ENCODE data around the gene FILIP1L. TPM values are rescaled to one million over a fixed set of nuclear protein-coding genes. Genes with fewer than 3 reads are reported as not detected.
A peak's percentile ranks its signal among the peaks of the same experiment; 100 is the strongest.

FILIP1L gene
- total and polyA plus RNA-seq, 2 of the 13 experiments (the other 11 are each of a cell fraction or from before 2014, with no cell fraction given) = 8.1 to 187 TPM

DNA sequence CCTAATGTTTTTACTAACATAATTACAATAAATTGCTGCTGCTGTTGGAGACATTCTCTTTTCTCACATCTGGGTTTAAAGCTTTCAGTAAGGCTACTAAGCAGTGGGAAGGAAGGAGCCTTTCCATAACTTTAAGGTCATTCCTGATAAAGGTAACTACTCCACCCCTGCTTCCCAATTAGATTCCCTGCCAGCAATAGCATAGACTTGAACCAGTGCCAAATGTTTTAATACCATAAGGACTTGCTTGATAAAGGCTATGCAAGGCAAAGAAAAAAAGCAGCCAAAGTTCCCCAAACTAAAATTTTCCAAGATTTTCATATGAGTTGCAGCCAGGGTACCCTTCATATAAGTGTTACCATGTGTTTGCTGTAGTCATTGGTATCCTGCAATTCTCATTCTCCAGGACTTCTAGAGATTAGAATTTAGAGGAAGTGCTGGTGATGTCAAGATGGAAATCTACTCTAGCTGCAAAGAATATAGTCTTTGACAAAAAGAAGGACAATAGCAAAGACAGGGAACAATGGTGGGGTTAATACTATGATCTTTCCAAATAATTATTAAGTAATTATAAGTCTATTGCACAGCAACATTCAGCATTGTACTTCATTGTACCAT, 106.1 kb downstream of the FILIP1L start (continued):
- TF ChIP-seq, protein P1, sequence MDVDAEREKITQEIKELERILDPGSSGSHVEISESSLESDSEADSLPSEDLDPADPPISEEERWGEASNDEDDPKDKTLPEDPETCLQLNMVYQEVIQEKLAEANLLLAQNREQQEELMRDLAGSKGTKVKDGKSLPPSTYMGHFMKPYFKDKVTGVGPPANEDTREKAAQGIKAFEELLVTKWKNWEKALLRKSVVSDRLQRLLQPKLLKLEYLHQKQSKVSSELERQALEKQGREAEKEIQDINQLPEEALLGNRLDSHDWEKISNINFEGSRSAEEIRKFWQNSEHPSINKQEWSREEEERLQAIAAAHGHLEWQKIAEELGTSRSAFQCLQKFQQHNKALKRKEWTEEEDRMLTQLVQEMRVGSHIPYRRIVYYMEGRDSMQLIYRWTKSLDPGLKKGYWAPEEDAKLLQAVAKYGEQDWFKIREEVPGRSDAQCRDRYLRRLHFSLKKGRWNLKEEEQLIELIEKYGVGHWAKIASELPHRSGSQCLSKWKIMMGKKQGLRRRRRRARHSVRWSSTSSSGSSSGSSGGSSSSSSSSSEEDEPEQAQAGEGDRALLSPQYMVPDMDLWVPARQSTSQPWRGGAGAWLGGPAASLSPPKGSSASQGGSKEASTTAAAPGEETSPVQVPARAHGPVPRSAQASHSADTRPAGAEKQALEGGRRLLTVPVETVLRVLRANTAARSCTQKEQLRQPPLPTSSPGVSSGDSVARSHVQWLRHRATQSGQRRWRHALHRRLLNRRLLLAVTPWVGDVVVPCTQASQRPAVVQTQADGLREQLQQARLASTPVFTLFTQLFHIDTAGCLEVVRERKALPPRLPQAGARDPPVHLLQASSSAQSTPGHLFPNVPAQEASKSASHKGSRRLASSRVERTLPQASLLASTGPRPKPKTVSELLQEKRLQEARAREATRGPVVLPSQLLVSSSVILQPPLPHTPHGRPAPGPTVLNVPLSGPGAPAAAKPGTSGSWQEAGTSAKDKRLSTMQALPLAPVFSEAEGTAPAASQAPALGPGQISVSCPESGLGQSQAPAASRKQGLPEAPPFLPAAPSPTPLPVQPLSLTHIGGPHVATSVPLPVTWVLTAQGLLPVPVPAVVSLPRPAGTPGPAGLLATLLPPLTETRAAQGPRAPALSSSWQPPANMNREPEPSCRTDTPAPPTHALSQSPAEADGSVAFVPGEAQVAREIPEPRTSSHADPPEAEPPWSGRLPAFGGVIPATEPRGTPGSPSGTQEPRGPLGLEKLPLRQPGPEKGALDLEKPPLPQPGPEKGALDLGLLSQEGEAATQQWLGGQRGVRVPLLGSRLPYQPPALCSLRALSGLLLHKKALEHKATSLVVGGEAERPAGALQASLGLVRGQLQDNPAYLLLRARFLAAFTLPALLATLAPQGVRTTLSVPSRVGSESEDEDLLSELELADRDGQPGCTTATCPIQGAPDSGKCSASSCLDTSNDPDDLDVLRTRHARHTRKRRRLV (CRISPR knock-in tag; IDR thresholded peaks at IDR 0.05) = no peak
- TF ChIP-seq ZKSCAN8 (CRISPR knock-in tag; IDR thresholded peaks at IDR 0.05; ENCODE audit: borderline replicate concordance) = no peak

DNA sequence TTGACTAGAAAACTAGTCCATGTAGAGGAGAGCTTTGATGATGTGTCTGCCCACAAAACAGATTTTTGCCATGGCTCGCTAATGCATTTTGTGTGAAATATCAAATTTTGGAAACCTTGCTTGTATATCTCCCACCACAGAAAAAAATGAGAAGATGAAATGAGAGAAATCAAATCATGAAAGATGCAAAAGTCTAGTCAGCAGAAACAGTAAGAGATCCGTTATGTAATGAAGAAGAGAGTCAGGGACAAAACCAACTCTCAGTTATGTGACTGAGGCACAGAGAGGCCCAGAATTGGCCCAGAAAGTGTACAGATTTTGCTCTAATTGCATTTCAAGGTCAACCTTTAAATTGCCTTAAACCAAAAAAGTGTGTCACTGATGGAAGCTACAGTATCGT, 107.0 kb downstream of the FILIP1L start:
- Histone ChIP-seq H3K79me2 (ENCODE audit: insufficient read depth, low read length) (no peaks in the 10 kb centered on the region), H3K9ac (ENCODE audit: insufficient read depth, low read depth, low read length) (no peak overlapping the region), H3K27me3 (ENCODE audit: control insufficient read depth in 1 of 2, insufficient read depth in 2 of 2, low read length in 2 of 2) (no peaks in the 10 kb centered on the region), H3K27ac (ENCODE audit: extremely low read length, insufficient read depth, low read length) (no peak overlapping the region), H3K9me3 (ENCODE audit: low read length) (no peaks in the 10 kb centered on the region), H4K20me1 (ENCODE audit: insufficient read depth, low read length) (no peaks in the 10 kb centered on the region), H3K4me1 (ENCODE audit: insufficient read depth, low read length) (peaks cover 38% of the 10 kb centered on the region), H3K36me3 (replicated peaks in 1 of 2; ENCODE audit: control insufficient read depth in 1 of 2, insufficient read depth in 2 of 2, low read length in 2 of 2) (no peaks in the 10 kb centered on the region), H2AFZ (ENCODE audit: low read length) (no peak overlapping the region), H3K4me3 (replicated peaks in 1 of 3; ENCODE audit: insufficient read depth in 1 of 3, low read depth in 2 of 3, low read length in 3 of 3) (no peak overlapping the region), H3K4me2 (ENCODE audit: low read depth, low read length) (no peak overlapping the region)
- ChIA-PET POLR2A (interaction anchor here (0.7 kb wide), 1 partner anchor 253 kb away, joined by 3 read pairs; no protein-coding TSS in a partner anchor), CTCF (ENCODE audit: low intra/inter-chr PET ratio, low total read pairs) (no interaction called here)
- WGBS (ENCODE audit: low lambda C conversion rate) = 98% methylated on average over 3 of the region's 3 CpGs
- DNase-seq (ENCODE audit: low spot score) (no peak), ATAC-seq (no peak), FAIRE-seq (no peak)
- intact Hi-C loops (cut with micrococcal nuclease; ENCODE audit: unreplicated experiment) (no loop called here), in situ Hi-C loops (cut with HindIII; ENCODE audit: extremely low pct_ligation_motif_present, low pct_unique_long_range_greater_than_20kb) (no loop called here)
- BruUV-seq (replicated peaks) = no TSS peak
- TF ChIP-seq MAFK (conservative IDR thresholded peaks at IDR 0.05 in 1 of 2, IDR thresholded peaks at IDR 0.05 in 1 of 2; ENCODE audit: low read length in 2 of 2) = peak; percentile 45 to 68; a peak in 2 of 4 replicates
- no peak for TF ChIP-seq SCMH1 (CRISPR knock-in tag; IDR thresholded peaks at IDR 0.05; ENCODE audit: borderline replicate concordance)
- TF ChIP-seq, protein P2, sequence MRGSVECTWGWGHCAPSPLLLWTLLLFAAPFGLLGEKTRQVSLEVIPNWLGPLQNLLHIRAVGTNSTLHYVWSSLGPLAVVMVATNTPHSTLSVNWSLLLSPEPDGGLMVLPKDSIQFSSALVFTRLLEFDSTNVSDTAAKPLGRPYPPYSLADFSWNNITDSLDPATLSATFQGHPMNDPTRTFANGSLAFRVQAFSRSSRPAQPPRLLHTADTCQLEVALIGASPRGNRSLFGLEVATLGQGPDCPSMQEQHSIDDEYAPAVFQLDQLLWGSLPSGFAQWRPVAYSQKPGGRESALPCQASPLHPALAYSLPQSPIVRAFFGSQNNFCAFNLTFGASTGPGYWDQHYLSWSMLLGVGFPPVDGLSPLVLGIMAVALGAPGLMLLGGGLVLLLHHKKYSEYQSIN (CRISPR knock-in tag; IDR thresholded peaks at IDR 0.05; ENCODE audit: borderline replicate concordance) = no peak
- TF ChIP-seq, protein P3, sequence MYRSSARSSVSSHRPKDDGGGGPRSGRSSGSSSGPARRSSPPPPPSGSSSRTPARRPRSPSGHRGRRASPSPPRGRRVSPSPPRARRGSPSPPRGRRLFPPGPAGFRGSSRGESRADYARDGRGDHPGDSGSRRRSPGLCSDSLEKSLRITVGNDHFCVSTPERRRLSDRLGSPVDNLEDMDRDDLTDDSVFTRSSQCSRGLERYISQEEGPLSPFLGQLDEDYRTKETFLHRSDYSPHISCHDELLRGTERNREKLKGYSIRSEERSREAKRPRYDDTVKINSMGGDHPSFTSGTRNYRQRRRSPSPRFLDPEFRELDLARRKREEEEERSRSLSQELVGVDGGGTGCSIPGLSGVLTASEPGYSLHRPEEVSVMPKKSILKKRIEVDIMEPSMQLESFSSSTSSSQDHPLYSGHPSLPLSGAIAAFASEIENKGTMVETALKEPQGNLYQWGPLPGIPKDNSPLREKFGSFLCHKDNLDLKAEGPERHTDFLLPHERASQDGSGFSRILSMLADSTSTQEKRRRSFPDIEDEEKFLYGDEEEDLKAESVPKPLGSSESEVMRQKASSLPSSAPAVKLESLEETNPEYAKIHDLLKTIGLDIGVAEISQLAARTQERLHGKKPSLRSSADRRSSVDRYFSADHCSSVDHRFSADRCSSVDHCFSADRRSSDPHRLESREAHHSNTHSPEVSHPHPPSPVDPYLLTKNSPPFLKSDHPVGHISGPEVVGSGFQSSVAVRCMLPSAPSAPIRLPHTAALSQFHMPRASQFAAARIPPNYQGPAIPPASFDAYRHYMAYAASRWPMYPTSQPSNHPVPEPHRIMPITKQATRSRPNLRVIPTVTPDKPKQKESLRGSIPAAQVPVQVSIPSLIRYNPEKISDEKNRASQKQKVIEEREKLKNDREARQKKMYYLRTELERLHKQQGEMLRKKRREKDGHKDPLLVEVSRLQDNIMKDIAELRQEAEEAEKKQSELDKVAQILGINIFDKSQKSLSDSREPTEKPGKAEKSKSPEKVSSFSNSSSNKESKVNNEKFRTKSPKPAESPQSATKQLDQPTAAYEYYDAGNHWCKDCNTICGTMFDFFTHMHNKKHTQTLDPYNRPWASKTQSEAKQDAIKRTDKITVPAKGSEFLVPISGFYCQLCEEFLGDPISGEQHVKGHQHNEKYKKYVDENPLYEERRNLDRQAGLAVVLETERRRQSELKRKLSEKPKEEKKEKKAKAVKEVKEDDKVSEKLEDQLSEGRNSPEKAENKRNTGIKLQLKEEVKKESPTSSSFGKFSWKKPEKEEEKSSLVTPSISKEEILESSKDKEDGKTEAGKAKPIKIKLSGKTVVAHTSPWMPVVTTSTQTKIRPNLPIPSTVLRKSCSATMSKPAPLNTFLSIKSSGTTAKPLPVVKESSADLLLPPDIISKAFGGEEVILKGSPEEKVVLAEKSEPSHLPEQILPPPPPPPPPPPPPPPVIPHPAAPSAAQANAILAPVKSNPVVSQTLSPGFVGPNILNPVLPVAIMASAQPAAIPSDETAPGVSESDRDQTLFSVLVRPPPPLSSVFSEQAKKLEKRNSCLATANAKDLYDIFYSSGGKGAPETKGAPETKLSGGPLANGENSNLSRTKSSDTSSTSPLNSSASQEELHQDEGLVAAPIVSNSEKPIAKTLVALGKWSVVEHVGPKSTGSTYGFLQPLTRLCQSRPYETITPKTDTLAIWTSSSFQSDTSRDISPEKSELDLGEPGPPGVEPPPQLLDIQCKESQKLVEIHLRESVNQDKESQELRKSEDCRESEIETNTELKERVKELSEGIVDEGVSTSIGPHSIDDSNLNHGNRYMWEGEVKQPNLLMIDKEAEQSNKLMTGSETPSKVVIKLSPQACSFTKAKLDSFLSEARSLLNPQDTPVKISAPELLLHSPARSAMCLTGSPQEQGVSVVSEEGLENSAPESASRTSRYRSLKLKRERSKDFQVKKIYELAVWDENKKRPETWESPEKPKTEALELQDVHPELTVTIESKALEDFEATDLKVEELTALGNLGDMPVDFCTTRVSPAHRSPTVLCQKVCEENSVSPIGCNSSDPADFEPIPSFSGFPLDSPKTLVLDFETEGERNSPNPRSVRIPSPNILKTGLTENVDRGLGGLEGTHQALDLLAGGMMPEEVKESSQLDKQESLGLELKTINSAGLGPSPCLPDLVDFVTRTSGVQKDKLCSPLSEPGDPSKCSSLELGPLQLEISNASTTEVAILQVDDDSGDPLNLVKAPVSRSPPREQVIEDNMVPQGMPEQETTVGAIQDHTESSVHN (CRISPR knock-in tag; IDR thresholded peaks at IDR 0.05) = no peak
- no peak for TF ChIP-seq RCOR2 (CRISPR knock-in tag; IDR thresholded peaks at IDR 0.05)

Data from HepG2 (cell line).